ENCODE measurements around the gene CREB5.
"Not testable (repeated sequence)": the region's sequence is repeated elsewhere in the genome, so short reads cannot be mapped to it uniquely, and the experiment has no call there.

CREB5 gene

GRCh38 chr7:28793381-28794085 lies 381.2 kb downstream of the CREB5 start:
- DNase-seq: no peak

GRCh38 chr7:28798274-28798673 lies 386.0 kb downstream of the CREB5 start:
- DNase-seq: no peak

GRCh38 chr7:28799619-28800018 lies 387.3 kb downstream of the CREB5 start:
- no peak for DNase-seq

GRCh38 chr7:28800150-28800549 lies 387.8 kb downstream of the CREB5 start:
- DNase-seq: no peak

GRCh38 chr7:28802450-28802849 lies 390.1 kb downstream of the CREB5 start:
- DNase-seq: no peak

GRCh38 chr7:28804157-28804556 lies 391.8 kb downstream of the CREB5 start:
- DNase-seq: no peak

GRCh38 chr7:28804990-28805389 lies 392.7 kb downstream of the CREB5 start:
- DNase-seq: no peak

GRCh38 chr7:28806841-28807240 lies 394.5 kb downstream of the CREB5 start:
- DNase-seq: no peak

GRCh38 chr7:28807396-28807994 lies 395.2 kb downstream of the CREB5 start:
- no peak for DNase-seq

GRCh38 chr7:28808796-28809533 lies 396.6 kb downstream of the CREB5 start:
- no peak for DNase-seq

- DNase-seq: no peak
Observed at GRCh38 chr7:28811008-28811407, 398.7 kb downstream of the CREB5 start.

- no peak for DNase-seq
Observed at GRCh38 chr7:28811701-28812430, 399.5 kb downstream of the CREB5 start.

GRCh38 chr7:28812616-28813015 lies 400.3 kb downstream of the CREB5 start:
- DNase-seq: no peak

GRCh38 chr7:28813243-28813962 lies 401.1 kb downstream of the CREB5 start:
- no peak for DNase-seq

- no peak for DNase-seq
Observed at GRCh38 chr7:28815369-28815927, 403.1 kb downstream of the CREB5 start.

- no peak for DNase-seq
Observed at GRCh38 chr7:28815928-28816373, 403.6 kb downstream of the CREB5 start.

GRCh38 chr7:28818996-28819395 lies 406.7 kb downstream of the CREB5 start:
- no peak for DNase-seq

GRCh38 chr7:28823582-28823981 lies 411.3 kb downstream of the CREB5 start:
- DNase-seq: no peak

GRCh38 chr7:28825817-28826448 lies 413.6 kb downstream of the CREB5 start:
- DNase-seq: not testable (repeated sequence)

GRCh38 chr7:28830846-28831245 lies 418.5 kb downstream of the CREB5 start:
- no peak for DNase-seq

GRCh38 chr7:28832669-28833068 lies 420.4 kb downstream of the CREB5 start:
- DNase-seq: no peak

- DNase-seq: no peak
Observed at GRCh38 chr7:28835800-28836199, 423.5 kb downstream of the CREB5 start.

All from activated CD4-positive, alpha-beta T cell treated with anti-CD3 and anti-CD28 coated beads, Interleukin-2, amount 50 U/mL, for 16 hours (primary cell).